Adrenal gland (tissue), 12 donors: Measurements from ENCODE around the gene CA5B. TPM values are rescaled to one million over a fixed set of nuclear protein-coding genes. Genes with fewer than 3 reads are reported as not detected.

Source experiments
- DNase-seq, 7 donors: peaks; one replicate each; pipeline ENCODE4 v3.0.0-alpha.2; 2019 to 2020
- H3K27ac ChIP-seq, 5 donors: fragments of 200-600 bp; sonication (generic) in 4 of 5; 1 replicate in 3 of 5; 2 replicates in 2 of 5; pipeline versions ENCODE4 v1.5.1 to v1.8.0; 2016 to 2020; ENCODE audit warnings: mild to moderate bottlenecking in 1 of 5
- H3K27me3 ChIP-seq: fragments of 200-600 bp; 2 replicates; pipeline ENCODE4 v1.8.0; 2021
- H3K36me3 ChIP-seq, 2 donors: fragments of 200-600 bp; replicated peaks in 1 of 2; 1 replicate in 1 of 2; 2 replicates in 1 of 2; pipeline versions ENCODE4 v1.5.1 to v1.8.0; 2018 to 2022
- H3K4me1 ChIP-seq, 2 donors: fragments of 200-600 bp; replicated peaks in 1 of 2; 1 replicate in 1 of 2; 2 replicates in 1 of 2; pipeline versions ENCODE4 v1.5.1 to v1.8.0; 2018 to 2021
- H3K4me3 ChIP-seq, 4 donors: fragments of 200-600 bp; sonication (generic) in 3 of 4; one replicate each; pipeline ENCODE4 v1.5.1; 2016 to 2018
- H3K9me3 ChIP-seq, 3 donors: fragments of 200-600 bp; sonication (generic) in 1 of 3; replicated peaks in 1 of 3; 1 replicate in 2 of 3; 2 replicates in 1 of 3; pipeline versions ENCODE4 v1.5.1 to v1.8.0; 2016 to 2021
- POLR2A ChIP-seq, 2 donors: fragments of 450-650 bp; IDR thresholded peaks; one replicate each; pipeline ENCODE4 v1.6.1; 2017; ENCODE audit warnings: antibody characterized with exemption in 2 of 2, mild to moderate bottlenecking in 2 of 2, moderate library complexity in 1 of 2
- WGBS, 4 donors: extraction: QIAGEN DNeasy Blood & Tissue Kit in 2 of 4; methylation state at CpG; one replicate each; pipeline versions ENCODE4 v1.1.5 to v1.1.7; 2013 to 2017; 5-methylcytosine and 5-hydroxymethylcytosine counted together
- intact Hi-C, 2 donors: fragments of 100-400 bp; cut with DNase I; formaldehyde crosslinking; loops; one replicate each; pipeline versions ENCODE4 v1.14.1 to v1.15.0; 2022 to 2023
- polyA plus RNA-seq, 3 donors: library from polyadenylated mRNA; stranded (reverse); fragments of 200-250 nt in 2 of 3; fragments of 350-450 nt in 1 of 3; fragmentation: Illumina TruSeq in 1 of 3; extraction: RNeasy Lipid Tissue Mini Kit (QIAGEN cat#74804) in 1 of 3; gene quantifications; one replicate each; pipeline ENCODE4 v1.2.3, GENCODE V29; 2013 to 2014
- total RNA-seq, 9 donors: library from RNA; depleted of rRNA in 4 of 9; stranded (reverse); fragments of >200 nt in 4 of 9; fragments of 120-200 nt in 1 of 9; fragmentation: NEBNext Ultra II Directional in 1 of 9; extraction: Animal tissue kit (Norgen Biotek cat#: 25700) in 1 of 9; gene quantifications; one replicate each; pipeline versions ENCODE4 v1.1.0 to v1.2.4, GENCODE V29; 2013 to 2023
- TF ChIP-seq, protein P1 (sequence below), 6 experiments: fragments of 450-650 bp in 4 of 6; fragments of 200-600 bp in 2 of 6; sonication (generic) in 1 of 6; IDR thresholded peaks; 1 replicate in 5 of 6; 2 replicates in 1 of 6; pipeline versions ENCODE4 v1.5.1 to v1.8.0; 2016 to 2021; ENCODE audit warnings: antibody characterized with exemption in 6 of 6, mild to moderate bottlenecking in 2 of 6, moderate library complexity in 1 of 6
- donor health status: healthy with polysubstance abuse.
- donor health status: Bipolar disorder and iron deficiency.
- donor health status: DM: yes; HTN: yes; CAD: no.
- donor health status: DM: no; HTN: no; CAD: no.
- donor health status: DM: no; HTN: no; CAD: no.
- donor health status: DM: yes; HTN: yes; CAD: no.

Gene CA5B
- total and polyA plus RNA-seq, 12 donors = 2.5 to 21.6 (median 7.8) TPM

- Histone ChIP-seq H3K27ac (no peak overlapping the region), H3K36me3 (no peaks in the 10 kb centered on the region), H3K4me1 (no peaks in the 10 kb centered on the region), H3K27me3 (no peaks in the 10 kb centered on the region), H3K4me3 (no peak overlapping the region), H3K9me3 (no peaks in the 10 kb centered on the region)
- WGBS, 4 donors = 78 to 89% (median 85%) methylated on average over 4 of the region's 4 CpGs
- TF ChIP-seq, protein P1, sequence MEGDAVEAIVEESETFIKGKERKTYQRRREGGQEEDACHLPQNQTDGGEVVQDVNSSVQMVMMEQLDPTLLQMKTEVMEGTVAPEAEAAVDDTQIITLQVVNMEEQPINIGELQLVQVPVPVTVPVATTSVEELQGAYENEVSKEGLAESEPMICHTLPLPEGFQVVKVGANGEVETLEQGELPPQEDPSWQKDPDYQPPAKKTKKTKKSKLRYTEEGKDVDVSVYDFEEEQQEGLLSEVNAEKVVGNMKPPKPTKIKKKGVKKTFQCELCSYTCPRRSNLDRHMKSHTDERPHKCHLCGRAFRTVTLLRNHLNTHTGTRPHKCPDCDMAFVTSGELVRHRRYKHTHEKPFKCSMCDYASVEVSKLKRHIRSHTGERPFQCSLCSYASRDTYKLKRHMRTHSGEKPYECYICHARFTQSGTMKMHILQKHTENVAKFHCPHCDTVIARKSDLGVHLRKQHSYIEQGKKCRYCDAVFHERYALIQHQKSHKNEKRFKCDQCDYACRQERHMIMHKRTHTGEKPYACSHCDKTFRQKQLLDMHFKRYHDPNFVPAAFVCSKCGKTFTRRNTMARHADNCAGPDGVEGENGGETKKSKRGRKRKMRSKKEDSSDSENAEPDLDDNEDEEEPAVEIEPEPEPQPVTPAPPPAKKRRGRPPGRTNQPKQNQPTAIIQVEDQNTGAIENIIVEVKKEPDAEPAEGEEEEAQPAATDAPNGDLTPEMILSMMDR (IDR thresholded peaks at IDR 0.05) = no peak
- no peak for TF ChIP-seq POLR2A (IDR thresholded peaks at IDR 0.05)
- intact Hi-C loops = no loop called here
- no peak for DNase-seq
Observed at GRCh38 chrX:15769300-15769954, 31.4 kb downstream of the CA5B start.

DNA sequence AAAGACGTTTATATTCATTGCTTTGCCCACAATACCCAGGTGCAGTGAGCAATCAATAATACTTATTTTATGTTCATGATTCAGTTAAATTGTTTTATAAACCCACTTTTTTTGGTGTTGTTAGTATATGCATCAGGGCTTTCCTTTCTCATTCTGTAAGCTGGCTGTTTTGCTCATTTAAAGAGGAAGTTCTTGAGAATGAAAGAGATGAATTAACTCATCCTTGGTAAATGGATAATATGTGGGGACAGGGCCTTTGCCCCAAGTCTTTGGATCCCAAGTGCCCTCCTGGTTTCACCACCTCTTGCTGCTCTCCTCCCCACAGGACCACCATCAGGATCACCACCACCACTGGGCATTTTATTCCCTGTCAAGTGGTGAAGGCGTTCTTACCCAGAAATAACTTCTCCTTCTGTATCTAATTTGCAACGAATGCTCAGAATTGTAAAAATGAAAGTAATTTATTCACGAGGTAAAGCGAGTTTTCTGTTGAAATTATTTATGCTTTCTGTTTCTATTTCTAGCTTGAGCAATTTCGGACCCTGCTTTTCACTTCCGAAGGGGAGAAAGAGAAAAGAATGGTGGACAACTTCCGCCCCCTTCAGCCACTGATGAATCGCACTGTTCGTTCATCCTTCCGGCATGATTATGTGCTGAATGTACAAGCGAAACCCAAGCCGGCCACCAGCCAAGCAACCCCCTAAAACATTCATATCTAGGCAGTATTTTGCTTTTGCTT lies 44.1 kb downstream of the CA5B start:
- TF ChIP-seq, protein P1 (IDR thresholded peaks at IDR 0.05) = no peak
- no peak for TF ChIP-seq POLR2A (IDR thresholded peaks at IDR 0.05)
- Histone ChIP-seq H3K27ac (no peak overlapping the region), H3K4me1 (no peaks in the 10 kb centered on the region), H3K27me3 (no peaks in the 10 kb centered on the region), H3K9me3 (no peaks in the 10 kb centered on the region), H3K36me3 (peaks cover 0 to 10% of the 10 kb centered on the region in 2 donors), H3K4me3 (no peak overlapping the region)
- 71 to 86% (median 77%) methylated on average over 13 of the region's 13 CpGs for WGBS, 4 donors
- DNase-seq = no peak
- intact Hi-C loops = no loop called here

GRCh38 chrX:15785176-15785750 lies 47.2 kb downstream of the CA5B start:
- Histone ChIP-seq H3K36me3 (peaks cover 0 to 10% of the 10 kb centered on the region in 2 donors), H3K27ac (no peak overlapping the region), H3K27me3 (no peaks in the 10 kb centered on the region), H3K4me3 (no peak overlapping the region), H3K9me3 (no peaks in the 10 kb centered on the region), H3K4me1 (peaks cover 0 to 5% of the 10 kb centered on the region in 2 donors)
- intact Hi-C loops = no loop called here
- DNase-seq = no peak
- WGBS, 4 donors = 81 to 95% (median 92%) methylated on average over 3 of the region's 3 CpGs
- TF ChIP-seq, protein P1 (IDR thresholded peaks at IDR 0.05) = no peak
- no peak for TF ChIP-seq POLR2A (IDR thresholded peaks at IDR 0.05)

- Histone ChIP-seq H3K36me3 (peaks cover 0 to 10% of the 10 kb centered on the region in 2 donors), H3K4me3 (no peak overlapping the region), H3K27ac (no peak overlapping the region), H3K27me3 (no peaks in the 10 kb centered on the region), H3K9me3 (no peaks in the 10 kb centered on the region), H3K4me1 (peaks cover 4 to 16% of the 10 kb centered on the region in 2 donors)
- WGBS, 4 donors = 72 to 86% (median 76%) methylated on average over 3 of the region's 3 CpGs
- TF ChIP-seq POLR2A (IDR thresholded peaks at IDR 0.05) = no peak
- TF ChIP-seq, protein P1 (IDR thresholded peaks at IDR 0.05) = no peak
- intact Hi-C loops = no loop called here
- no peak for DNase-seq
Observed at GRCh38 chrX:15786915-15787314, 48.8 kb downstream of the CA5B start.
